Measurements from ENCODE around the gene ELMO1.

ELMO1 gene

GRCh38 chr7:37417107-37417474 lies 31.6 kb downstream of the ELMO1 start:
- TF ChIP-seq CTCF (IDR thresholded peaks at IDR 0.05), result no peak
- no peak for TF ChIP-seq ZFX (IDR thresholded peaks at IDR 0.05; ENCODE audit: borderline replicate concordance)
- H3K27ac ChIP-seq, result peak overlapping the region; percentile 48

GRCh38 chr7:37416378-37417106 lies 32.1 kb downstream of the ELMO1 start:
- H3K27ac ChIP-seq, result peak overlapping the region; percentile 48
- TF ChIP-seq CTCF (IDR thresholded peaks at IDR 0.05), result no peak
- TF ChIP-seq ZFX (IDR thresholded peaks at IDR 0.05; ENCODE audit: borderline replicate concordance), result no peak

- TF ChIP-seq ZFX (IDR thresholded peaks at IDR 0.05; ENCODE audit: borderline replicate concordance) (no peak), CTCF (IDR thresholded peaks at IDR 0.05) (no peak)
- H3K27ac ChIP-seq, result peak overlapping the region; percentile 48
Measured at GRCh38 chr7:37415629-37416028, 33.0 kb downstream of the ELMO1 start.

- H3K27ac ChIP-seq, result peak overlapping the region; percentile 48
- TF ChIP-seq CTCF (IDR thresholded peaks at IDR 0.05) (no peak), ZFX (IDR thresholded peaks at IDR 0.05; ENCODE audit: borderline replicate concordance) (no peak)
Measured at GRCh38 chr7:37414352-37414983, 34.2 kb downstream of the ELMO1 start.

- no peak overlapping the region for H3K27ac ChIP-seq
- no peak for TF ChIP-seq CTCF (IDR thresholded peaks at IDR 0.05)
- no peak for TF ChIP-seq ZFX (IDR thresholded peaks at IDR 0.05; ENCODE audit: borderline replicate concordance)
Measured at GRCh38 chr7:37411444-37412034, 37.1 kb downstream of the ELMO1 start.

- no peak overlapping the region for H3K27ac ChIP-seq
- TF ChIP-seq ZFX (IDR thresholded peaks at IDR 0.05; ENCODE audit: borderline replicate concordance) (no peak), CTCF (IDR thresholded peaks at IDR 0.05) (no peak)
Measured at GRCh38 chr7:37410305-37411229, 38.1 kb downstream of the ELMO1 start.

All from 22Rv1 (cell line).